HG03354 (cell line): ENCODE measurements around the gene CC2D2A.

Experiments
- ATAC-seq: cut with Tn5 transposase; IDR thresholded peaks from one replicate; pipeline ENCODE4 v1.9.1; 2021; ENCODE audit warnings: mild to moderate bottlenecking; ENCODE audit not compliant: unreplicated experiment, poor library complexity, severe bottlenecking

Gene CC2D2A

GRCh38 chr4:15458616-15459015 is 11.1 kb upstream of the CC2D2A start:
- no peak for ATAC-seq

- ATAC-seq, result no peak
These were observed 10.0 kb upstream of the CC2D2A start for GRCh38 chr4:15459706-15460105.

GRCh38 chr4:15466596-15466995 is 3.1 kb upstream of the CC2D2A start:
- no peak for ATAC-seq

GRCh38 chr4:15470128-15470475 is 420 bp downstream of the CC2D2A start:
- ATAC-seq, result no peak

GRCh38 chr4:15476396-15476795 is 6.7 kb downstream of the CC2D2A start:
- no peak for ATAC-seq

GRCh38 chr4:15478724-15479088 is 9.0 kb downstream of the CC2D2A start:
- ATAC-seq, result no peak

- no peak for ATAC-seq
These were observed 9.6 kb downstream of the CC2D2A start for GRCh38 chr4:15479089-15479912.

- no peak for ATAC-seq
These were observed 10.2 kb downstream of the CC2D2A start for GRCh38 chr4:15479913-15480185.

- no peak for ATAC-seq
These were observed 12.5 kb downstream of the CC2D2A start for GRCh38 chr4:15481961-15482745.

- ATAC-seq, result no peak
These were observed 13.2 kb downstream of the CC2D2A start for GRCh38 chr4:15482842-15483241.

- ATAC-seq, result no peak
These were observed 18.5 kb downstream of the CC2D2A start for GRCh38 chr4:15488136-15488535.

GRCh38 chr4:15488658-15489470 is 19.2 kb downstream of the CC2D2A start:
- no peak for ATAC-seq

- no peak for ATAC-seq
These were observed 19.9 kb downstream of the CC2D2A start for GRCh38 chr4:15489551-15489950.

- ATAC-seq, result no peak
These were observed 23.7 kb downstream of the CC2D2A start for GRCh38 chr4:15493411-15493810.

GRCh38 chr4:15495621-15496020 is 25.9 kb downstream of the CC2D2A start:
- no peak for ATAC-seq

GRCh38 chr4:15498356-15498755 is 28.7 kb downstream of the CC2D2A start:
- ATAC-seq, result no peak

- ATAC-seq, result no peak
These were observed 31.0 kb downstream of the CC2D2A start for GRCh38 chr4:15500701-15501100.

GRCh38 chr4:15501941-15502340 is 32.3 kb downstream of the CC2D2A start:
- ATAC-seq, result no peak

GRCh38 chr4:15502384-15502783 is 32.7 kb downstream of the CC2D2A start:
- no peak for ATAC-seq

GRCh38 chr4:15504041-15504440 is 34.4 kb downstream of the CC2D2A start:
- ATAC-seq, result no peak

- no peak for ATAC-seq
These were observed 36.8 kb downstream of the CC2D2A start for GRCh38 chr4:15506464-15506863.
